ENCODE results near the gene GSG1L.

GSG1L gene

DNA sequence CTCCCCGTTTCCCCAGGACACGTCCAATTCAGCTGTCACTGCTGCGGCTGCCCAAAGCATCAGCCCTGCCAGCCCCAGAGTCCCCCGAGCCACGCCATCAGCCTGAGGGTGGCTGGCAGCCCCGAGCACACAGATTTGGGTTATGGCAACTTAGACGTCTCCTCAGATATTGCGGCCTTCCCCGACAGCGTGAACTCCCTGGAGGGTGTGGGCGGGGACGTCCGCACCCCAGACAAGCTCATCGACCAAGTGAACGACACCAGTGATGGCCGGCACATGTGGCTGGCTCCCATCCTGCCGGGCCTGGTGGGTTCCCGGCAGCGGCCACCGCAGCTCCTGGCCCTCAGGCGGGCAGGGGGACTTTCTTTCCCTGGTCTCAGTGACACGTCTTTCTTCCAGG is 288.7 kb downstream of the GSG1L start:
- DNase-seq (ENCODE audit: low spot score) = no peak

DNA sequence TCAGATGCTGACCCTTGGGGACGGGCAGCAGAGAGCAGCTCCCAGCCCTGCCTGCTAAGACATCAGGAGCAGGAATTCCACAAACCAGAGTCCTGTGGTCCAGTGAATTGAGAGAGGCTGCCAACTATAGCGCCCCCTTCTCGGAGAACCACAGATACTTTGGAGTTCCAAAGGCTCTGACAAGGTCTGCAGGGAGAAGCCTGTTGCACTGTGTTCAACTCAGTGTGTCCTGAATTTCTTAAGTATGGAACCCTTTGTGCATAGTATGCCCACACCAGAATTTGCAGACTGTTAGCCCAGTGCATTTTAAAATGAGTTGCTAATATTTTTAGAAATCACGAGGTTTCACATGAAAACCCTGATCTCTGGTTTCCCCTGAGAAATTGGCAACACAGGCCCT is 290.2 kb downstream of the GSG1L start:
- no peak for DNase-seq (ENCODE audit: low spot score)

DNA sequence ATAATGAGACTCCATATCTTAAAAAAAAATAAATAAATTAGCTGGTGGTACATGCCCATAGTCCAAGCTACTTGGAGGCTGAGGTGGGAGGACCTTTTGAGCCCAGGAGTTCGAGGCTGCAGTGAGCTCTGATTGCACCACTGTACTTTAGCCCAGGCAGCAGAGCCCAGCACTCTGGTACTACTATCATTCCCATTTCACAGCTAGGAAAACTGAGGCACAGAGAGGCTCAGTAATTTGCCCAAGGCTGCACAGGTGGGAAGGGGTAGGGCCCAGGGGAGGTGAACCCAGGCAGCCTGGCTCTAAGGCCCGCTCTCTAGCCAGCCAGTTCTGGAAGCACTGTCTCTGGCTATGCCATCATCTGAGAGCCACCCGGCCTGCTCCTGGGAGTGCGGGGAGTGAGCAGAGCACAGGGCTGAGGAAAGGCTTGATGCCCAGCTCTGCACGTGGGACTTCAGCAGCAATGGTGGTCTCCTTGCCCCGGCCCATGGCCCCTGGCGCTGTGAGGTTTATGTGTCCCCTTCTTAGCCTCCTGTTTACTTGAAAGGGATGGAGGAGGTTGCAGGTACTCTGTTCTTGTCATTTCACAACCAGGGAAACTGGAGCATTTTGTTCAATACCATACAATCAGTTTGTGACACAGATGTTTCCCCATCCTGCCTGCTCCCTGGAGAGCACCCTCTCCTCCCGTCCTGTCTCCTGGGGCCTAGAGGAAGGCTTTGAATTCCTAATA is 291.3 kb downstream of the GSG1L start:
- no peak for DNase-seq (ENCODE audit: low spot score)

DNA sequence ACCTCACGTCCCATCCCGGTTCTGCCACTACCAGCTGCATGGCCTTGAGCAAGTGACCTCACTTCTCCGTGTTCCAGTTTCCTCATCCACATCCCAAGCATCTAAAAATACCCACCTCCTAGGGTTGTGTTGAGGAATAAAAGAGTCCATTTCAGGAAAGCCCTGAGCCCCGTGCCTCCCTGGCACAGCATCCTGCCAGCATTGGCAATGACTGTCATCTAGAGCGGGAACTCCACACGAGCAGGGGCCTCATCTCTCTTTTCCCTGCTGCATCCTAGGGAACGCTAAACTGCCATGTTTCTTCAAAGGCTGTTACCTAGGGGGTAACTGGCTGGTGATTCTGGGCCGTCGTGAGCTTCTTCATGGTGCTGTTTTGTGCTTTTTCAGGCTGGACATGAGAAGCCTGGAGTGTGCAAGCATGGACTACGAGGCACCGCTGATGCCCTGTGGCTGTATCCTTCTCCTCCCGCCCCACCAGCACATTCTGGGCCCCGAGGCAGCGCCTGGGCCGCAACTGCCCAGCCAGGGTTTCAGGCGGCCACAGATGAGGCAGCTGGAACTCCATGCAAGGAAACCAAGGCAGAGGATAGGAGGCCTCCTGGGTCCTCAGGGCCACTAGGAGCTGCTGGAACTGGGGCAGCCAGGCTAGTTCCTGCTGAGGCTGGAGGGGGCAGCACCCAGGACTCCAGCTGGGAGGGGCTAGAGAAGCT is 292.2 kb downstream of the GSG1L start:
- DNase-seq (ENCODE audit: low spot score) = no peak

DNA sequence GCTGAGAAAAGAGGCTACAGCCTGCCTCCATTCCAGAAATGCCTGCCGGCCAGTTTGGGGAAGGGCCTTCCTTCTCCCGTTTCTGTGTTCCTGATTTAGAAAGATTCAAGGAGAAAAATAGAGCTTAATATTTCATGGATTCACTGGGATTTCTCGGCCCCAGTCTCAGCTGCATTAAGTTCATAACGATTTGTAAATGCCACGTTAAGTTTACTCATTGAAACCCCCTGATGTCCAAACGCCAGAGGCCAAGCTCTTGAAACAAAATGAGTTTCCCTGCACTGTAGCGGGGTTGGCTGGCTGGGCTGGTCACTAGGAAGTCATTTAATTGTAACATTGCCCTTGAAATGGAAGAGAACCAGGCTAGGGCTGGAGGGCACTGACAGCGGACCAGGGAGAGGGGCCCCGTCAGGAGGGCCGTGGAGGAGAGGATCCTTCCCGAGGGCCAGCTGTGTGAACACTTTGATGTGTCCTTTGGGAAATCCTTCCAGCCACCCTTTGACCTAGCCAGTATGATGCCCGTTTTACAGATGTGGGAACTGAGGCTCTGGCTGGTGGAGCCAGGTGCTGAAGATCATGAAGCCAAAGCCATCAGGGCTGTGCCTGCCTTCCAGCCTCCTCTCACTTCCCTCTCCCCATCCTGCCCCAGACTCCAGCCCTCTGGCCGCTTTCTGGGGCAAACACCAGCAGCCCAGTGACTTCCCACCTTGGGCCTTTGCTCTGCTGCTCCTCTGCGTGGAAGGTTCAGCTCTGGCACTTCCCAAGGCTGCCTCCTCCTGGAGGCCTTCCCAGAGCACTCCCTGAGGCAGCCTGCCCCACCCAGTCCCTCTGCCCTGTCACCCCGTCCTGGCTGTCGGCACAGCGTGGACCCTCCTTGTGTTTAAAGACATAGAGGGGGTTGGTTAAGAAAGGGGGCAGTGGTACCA is 293.0 kb downstream of the GSG1L start:
- no peak for DNase-seq (ENCODE audit: low spot score)

DNA sequence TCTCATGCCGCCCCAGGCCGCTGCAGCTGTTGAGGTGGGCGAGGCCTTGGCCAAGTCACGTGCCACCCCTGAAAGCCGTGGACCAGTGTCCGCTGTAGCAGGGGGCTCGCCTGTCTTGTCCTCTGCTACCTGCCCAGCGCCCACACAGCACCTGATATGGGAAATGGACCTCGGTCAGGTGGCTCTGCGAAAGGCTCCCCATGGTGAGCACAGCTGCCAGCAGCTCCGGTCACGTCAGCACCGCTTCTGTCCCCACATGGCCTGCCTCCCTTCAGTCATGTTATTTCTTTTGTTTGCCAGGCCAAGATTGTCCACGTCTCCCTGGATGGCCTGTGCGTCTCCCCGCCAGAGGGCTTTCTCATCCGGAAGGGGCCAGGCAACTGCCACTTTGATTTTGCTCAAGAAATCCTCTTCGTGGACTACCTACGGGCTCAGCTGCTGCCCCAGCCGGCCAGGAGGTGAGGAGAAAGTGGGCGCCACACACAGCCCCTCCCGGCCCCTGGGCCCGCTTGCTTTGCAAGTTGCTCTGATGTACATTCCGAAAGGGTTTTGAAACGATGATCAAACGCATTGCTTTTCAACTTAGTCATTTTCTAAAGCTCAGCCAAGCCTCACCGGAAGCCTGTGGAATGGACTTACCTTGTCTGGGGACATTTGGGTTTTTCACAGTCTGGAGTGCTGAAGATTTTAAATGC is 293.8 kb downstream of the GSG1L start:
- no peak for DNase-seq (ENCODE audit: low spot score)

DNA sequence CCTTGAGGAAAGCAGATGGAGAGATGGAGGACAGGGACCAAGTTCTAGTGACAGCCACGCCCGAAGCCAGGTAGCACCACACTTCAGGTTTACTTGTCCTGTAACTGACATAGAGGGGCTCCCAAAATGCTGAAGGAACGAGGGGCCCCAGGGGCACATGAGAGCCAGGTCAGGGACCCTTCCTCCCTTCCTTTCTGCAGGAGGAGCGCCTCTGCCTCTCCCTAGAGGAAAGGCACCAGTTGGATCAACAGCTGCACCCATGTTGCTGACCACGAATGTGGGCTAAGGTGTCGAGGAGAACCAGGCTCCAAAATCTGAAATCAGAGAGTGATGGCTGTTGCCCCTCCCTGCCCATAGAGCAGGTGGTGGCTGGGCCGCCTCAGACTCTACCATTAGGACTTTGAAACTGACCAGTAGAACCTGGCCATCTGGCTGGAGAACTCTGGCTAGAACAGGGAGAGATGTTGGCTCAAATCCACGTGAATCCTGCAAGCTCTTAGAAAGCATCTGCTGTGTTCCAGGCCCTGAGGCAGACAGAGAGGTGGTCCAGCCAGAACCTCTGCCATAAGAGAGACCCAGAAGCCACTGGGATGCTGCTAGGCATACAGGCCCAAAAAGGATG is 294.8 kb downstream of the GSG1L start:
- DNase-seq (ENCODE audit: low spot score) = no peak

DNA sequence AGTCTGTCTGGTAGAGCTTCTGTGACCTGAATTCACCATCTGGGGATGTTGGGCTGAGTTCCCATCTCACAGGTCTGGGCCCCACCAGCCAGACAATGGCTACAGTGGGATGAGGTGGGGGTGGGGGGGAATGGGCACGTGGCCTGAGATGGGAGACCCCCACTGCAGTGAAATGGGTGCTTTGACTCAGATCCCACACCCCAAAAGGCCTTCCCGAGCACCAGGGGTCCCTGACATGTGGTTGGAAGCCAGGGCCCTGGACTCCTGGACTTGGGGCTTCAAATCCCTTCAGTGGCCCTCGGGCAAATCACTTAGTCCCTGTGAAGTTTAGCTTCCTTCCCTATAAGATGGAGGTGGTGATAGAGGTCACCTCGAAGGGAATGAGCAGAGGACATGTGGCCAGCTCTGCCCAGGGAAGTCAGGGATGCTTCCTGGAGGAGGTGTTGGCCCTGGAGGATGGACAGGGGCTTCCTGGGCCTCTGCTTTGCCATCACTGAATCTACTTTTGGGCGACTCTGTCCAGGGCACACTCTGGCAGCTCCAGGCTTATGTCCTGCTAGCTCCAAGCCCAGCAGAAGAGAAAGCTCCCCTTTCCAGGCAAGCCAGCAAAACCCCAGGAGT is 295.4 kb downstream of the GSG1L start:
- no peak for DNase-seq (ENCODE audit: low spot score)

DNA sequence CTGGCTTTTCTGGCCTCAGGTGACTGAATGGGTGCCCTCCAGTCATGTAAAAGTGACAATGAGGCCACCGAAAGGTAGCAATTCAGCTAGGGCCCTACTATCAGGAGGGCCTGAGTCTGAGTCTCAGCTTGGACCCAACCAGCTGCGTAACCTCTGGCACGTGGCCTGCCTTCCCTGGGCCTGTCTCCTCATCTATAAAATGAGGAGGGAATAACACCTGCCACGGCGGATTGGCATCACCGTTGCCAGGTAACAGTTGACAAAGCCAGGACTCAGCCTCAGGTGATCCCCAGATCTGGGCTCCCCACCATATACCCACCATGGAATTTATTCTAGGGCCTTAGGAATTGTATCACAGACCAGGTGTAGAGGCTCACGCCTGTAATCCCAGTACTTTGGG is 296.4 kb downstream of the GSG1L start:
- DNase-seq (ENCODE audit: low spot score) = no peak

DNA sequence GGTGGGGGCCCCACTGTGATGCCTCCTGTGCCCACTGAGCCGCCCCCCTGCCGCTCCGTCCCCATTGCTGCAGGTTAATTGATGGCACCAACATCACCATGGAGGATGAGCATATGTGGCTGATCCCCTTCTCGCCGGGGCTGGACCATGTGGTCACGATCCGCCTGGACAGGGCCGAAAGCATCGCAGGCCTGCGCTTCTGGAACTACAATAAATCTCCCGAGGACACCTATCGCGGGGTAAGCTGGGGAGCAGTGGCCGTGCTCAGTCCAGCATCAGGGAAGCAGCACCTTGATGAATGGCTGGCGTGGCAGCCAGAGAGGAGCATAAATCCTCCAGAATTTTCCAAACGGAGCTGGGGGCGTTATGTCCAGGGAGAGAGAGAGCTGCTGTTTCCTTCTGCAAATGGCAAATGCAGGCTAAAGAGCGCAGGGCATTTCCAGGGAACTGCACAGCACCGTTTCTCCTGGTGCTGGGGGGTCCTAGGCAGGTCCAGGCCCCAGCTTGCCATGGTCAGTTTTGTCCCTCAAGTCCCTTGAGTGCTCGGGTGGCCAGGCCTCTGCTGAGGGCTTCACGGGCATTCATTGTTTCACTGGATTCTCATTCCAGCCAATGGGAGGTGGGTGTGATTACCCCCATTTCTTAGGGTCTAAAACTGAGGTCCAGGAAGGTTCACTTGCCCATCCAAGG is 297.1 kb downstream of the GSG1L start:
- DNase-seq (ENCODE audit: low spot score) = no peak

DNA sequence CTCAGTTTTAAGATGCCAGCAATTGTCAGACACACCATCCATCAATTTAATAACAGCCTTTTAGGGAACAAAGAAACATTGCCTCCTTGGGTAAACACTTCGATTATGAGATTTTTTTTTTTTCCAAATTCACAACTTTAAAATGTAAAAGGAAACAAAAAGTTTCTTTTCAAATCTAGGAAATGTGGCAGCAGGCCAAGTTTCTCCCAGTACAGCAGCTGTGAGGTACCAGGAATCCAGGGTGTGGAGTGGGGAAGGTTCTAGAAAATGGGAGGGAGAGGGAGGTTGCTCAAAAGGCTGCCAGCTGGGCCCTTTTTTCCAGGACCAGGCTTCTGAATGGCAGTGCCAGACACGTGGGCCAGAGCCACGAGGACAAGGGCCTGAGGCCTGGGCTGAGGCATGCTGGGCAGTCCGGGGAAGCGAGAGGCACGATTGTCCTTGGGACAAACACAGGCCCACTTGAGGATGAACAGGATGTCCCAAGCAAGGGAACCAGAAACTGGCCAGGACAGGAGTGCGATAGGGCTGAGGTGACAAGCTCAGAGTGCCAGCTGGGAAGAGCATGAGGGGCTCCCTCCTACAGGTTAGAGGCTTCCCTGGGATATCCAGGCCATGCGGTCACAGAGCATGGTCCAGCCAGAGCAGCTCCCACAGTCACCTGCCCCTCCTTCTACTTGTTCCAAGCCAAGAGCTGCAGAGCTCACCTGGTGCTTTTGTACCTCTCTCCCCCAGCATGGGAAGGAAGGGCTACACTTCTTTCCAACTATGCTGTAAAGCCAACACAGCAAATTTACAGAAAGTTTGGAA is 298.4 kb downstream of the GSG1L start:
- no peak for DNase-seq (ENCODE audit: low spot score)

DNA sequence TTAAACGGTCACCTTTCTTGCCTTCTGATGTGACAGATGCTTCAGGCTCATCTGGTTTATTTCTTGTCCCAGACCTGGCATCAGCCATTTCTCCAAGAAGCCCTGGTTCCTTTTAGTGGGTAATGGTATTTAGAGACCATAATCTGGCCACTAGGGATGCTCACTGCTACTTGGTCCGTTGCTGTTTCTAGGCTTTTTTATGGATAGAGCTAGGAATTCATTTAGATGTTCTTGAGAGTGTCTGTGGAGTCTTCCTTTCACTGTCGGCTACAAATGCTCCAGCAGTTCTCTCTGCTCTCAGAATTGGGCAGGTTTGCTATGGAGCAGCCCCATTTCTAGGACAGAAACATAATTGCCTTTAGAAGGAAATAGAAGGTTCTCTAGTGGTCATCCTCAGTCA is 299.1 kb downstream of the GSG1L start:
- no peak for DNase-seq (ENCODE audit: low spot score)

DNA sequence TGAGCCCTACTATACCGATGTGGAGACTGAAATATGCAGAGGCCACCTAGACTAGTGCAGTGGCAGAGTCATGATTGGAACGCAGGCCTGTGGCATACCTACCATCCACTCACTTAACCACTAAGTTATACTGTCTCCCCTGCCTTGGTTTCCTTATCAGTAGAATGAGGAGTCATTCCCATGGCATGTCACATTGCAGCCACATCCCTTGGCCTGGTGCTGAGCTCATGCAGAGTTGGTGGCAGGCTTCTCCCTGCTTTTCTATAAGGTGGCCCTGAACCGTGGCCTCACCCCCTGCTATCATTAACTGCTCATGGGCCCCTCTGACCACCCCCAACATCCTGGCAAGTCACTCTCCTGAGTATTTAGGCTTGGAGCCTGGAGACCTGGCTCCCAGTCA is 301.1 kb downstream of the GSG1L start:
- no peak for DNase-seq (ENCODE audit: low spot score)

DNA sequence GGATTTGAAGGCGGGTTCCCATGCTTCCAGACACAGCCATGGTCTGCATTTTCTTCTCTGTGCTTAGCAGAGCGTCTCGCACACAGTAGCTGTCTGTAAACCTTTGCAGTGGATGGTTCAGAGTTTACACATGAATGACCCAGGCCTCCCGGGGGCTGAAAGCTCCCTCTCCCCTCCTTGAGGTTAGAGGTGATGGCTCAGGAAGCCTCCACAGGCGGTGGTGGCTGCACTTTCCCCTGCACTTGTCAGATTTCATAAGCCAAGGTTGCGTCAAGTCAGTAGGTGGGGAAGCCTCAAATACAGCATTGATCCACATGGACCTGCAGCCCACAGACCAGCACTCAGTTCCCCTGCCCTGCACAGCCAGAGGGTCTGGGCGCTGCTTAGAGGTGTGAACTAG is 301.7 kb downstream of the GSG1L start:
- DNase-seq (ENCODE audit: low spot score) = no peak

DNA sequence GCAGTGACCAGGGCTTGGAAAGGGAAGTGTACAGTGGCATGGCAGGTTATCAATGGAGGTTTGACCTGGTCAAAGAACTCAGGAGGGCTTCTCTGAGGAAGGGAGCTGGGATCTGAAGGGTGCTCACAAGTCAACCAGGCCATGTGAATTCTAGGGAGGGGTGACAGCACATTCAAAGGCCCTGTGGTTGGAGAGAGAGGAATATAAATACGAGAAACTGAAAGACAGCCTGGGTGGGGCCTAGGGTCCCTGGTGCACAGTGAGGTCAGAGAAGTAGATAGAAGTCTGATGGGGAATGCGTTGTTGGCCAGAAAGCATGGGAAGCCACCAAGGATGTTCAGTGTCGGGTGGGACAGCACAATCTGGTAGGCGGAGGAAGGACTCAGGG is 302.7 kb downstream of the GSG1L start:
- no peak for DNase-seq (ENCODE audit: low spot score)

DNA sequence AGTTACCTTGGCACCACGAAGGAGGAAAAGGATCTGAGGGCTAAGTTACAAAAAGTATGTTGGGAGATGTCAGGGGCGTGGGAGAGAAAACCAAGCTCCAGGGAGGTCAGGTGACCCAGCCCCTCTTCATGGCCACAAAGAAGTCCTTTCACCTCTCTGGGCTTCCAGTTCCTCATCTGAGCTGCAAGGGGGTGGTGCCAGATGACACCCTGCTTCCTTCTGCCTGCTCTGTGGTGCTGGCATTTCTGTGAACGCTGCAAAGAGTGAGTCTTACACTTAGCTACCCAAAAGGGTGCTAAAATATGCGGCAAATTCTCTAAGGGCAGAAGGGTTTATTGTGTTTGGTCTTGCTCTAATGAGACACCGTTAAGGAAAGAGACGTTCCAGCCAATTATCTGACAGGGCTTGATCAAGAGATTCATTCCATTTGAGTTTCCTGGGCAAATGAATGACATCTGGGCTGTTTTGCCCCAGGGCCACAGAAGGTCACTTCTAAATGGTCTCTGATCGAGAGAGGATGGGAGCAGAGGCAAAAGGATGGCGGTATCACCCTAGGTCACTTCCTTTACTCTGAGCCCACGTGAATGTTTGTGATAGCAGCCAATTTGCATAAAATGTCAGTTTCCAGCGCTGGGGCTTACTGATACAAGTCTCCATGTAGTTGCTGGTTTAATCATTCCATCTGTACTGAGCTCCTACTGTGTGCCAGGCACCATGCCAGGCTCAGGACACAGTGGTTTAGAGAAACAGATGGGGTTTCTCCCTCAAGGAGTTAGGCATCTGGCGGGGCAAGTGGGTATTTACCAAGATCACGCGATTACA is 303.3 kb downstream of the GSG1L start:
- no peak for DNase-seq (ENCODE audit: low spot score)

DNA sequence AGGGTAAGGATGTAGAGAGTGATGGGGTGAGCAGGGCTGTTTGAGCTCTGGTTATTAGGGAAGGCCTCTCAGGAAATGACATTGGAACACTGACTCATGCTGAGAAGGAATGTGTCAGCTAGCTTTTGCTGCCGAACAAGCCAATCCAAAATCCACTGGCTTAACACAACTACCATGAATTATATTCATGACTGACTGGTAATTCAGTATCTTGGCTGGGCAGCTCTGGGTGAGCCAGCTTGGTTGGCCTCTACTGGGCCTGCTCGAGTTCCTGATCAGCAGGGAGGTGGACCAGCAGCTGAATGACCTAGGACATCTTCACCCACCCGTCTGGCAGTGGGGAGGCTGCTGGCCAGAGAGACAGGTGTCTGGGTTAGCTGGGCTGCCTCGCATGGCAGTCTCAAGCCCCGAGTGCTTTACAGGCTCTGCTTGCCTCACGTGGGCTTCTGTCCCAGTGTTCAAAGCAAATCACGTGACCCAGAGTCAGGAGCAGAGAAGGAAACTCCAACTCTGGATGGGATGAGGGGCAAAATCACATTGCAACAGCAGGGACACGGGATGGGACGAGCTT is 304.1 kb downstream of the GSG1L start:
- peak; percentile 61 for DNase-seq (ENCODE audit: low spot score)

DNA sequence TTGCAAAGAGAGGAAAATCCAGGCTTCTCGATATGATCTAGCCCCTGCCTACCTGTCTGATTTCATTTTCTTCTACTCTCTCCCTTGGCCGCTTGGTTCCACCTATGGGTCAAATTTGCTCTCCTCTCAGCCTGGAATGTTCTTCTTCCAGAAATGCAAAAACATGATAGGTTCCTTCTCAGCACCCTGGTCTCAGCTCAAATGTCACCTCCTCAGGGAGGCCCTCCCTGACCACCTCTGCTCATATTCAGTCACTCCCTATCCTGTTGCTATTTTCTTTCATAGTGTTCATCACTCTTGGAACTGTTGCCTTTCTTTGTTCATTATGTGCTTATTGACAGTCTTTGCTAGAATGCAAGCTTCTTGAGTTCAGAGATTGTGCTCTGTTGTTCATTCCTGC is 305.0 kb downstream of the GSG1L start:
- no peak for DNase-seq (ENCODE audit: low spot score)
